HG02884 (cell line): Measurements from ENCODE around the gene DNA2.
"Not testable (repeated sequence)": the region's sequence is repeated elsewhere in the genome, so short reads cannot be mapped to it uniquely, and the experiment has no call there.

Experiments used
- ATAC-seq: cut with Tn5 transposase; IDR thresholded peaks from one replicate; pipeline ENCODE4 v1.9.1; 2021; ENCODE audit warnings: mild to moderate bottlenecking, moderate library complexity; ENCODE audit not compliant: unreplicated experiment

Gene DNA2

DNA sequence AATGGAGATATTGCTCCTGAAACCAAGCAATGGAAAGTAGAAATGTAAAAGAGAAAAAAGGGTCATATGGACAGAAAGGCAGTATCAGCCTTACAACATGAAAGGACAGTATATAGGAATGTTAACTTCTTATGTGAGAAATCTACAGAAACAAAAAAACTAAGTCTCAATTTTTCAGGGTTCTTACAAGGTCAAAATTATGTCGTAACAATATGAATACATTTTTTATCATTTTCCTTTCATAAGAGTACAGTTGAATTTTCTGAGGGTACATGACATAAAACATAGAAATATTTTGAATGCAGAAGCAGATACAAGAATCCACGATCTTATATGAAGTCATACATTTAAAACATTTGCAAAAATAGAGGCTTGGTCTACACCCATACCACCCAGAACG lies 10.7 kb downstream of the DNA2 start:
- no peak for ATAC-seq

DNA sequence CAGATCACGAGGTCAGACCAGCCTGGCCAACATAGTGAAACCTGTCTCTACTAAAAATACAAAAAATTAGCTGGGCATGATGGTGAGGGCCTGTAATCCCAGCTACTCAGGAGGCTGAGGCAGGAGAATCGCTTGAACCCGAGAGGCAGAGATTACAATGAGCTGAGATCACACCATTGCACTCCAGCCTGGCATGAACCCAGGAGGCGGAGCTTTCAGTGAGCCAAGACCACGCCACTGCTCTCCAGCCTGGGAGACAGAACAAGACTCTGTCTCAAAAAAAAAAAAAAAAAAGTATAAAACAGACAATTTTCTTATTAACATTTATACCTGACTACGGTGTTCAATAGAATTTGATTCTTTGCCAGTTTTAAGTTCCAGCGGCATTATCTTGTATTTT lies 22.1 kb downstream of the DNA2 start:
- ATAC-seq: not testable (repeated sequence)

DNA sequence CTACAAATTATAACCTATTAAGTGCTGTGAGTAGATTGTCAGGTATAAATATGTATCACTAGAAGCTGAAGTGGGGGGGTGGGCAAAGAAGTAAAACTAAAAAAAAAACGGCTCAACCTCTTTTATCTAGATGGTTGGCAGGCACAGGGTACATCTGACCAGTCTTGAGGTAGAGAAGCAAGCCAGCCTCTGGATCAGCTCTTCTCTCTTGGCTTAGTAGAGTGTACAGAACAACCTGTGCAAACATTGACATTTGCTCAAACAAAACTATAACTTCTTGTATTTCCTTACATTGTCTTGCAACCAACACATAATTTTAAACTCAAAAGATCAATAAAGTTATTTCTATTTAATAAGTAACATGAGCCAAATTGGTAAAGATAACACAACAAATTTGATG lies 25.6 kb downstream of the DNA2 start:
- ATAC-seq: no peak

DNA sequence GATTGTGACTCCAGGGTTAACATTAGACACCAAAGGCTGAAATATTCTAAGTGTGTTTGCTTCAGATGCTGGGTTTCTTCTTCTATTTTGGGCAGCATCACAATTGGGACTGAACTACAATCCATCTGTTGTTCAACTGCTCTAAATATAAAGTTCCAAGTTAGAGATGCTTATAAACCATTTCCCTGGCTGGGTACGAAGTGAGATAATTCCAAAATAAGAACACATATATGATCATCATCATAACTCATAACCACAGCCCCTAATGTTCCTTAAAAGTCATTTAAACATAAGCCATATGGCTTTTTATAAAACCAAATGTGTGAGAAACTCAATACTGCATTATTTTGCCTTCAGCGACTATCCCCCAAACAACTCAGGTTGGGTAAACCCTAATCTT lies 28.8 kb downstream of the DNA2 start:
- no peak for ATAC-seq

DNA sequence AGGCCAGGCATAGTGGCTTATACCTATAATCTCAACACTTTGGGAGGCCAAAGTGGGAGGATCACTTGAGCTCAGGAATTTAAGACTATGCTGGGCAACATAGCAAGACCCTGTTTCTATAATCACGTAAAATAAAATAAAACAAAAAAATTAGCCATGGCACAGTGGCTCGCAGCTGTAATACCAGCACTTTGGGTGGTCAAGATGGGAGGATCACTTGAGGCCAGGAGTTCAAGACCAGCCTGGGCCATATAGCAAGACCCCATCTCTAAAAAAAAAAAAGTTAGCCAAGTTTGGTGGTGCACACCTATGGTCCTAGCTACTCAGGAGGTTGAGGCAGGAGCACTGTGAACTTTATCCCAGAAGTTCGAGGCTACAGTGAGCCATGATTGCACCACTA lies 30.9 kb downstream of the DNA2 start:
- no peak for ATAC-seq

DNA sequence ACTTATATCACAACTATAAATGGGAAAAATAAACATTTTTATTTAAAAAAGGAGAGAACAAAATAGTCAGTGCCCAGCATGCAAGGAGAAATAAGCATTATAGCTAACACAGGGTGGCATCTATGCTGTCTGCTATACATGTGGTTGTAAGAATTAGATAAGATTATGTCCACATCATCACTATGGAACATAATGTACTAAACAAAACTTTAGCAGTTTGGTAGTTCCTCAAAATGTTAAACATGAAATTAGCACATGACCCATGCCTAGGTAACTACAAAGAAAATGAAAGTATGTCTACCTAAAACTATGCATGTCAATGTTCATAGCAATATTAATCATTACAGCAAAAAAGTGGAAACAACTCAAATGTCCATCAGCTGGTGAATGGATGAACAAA lies 36.0 kb downstream of the DNA2 start:
- ATAC-seq: no peak

DNA sequence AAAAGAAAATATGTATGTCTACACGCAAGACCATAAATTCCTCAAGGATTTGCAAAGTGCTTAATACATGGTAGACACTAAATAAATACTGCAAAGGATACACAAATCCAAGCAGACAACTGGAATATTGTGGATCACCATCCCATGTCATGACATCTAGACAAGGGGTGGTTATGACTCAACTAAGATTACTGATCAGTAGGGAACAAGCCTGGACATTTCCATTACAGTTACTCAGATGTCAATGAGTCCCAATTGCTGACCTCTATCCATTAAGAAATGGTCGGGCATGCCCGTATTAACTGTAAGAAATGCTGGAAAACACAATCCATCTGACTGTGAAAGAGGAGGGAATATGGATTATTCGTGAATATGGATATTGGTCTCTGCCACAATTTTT lies 37.1 kb downstream of the DNA2 start:
- no peak for ATAC-seq

DNA sequence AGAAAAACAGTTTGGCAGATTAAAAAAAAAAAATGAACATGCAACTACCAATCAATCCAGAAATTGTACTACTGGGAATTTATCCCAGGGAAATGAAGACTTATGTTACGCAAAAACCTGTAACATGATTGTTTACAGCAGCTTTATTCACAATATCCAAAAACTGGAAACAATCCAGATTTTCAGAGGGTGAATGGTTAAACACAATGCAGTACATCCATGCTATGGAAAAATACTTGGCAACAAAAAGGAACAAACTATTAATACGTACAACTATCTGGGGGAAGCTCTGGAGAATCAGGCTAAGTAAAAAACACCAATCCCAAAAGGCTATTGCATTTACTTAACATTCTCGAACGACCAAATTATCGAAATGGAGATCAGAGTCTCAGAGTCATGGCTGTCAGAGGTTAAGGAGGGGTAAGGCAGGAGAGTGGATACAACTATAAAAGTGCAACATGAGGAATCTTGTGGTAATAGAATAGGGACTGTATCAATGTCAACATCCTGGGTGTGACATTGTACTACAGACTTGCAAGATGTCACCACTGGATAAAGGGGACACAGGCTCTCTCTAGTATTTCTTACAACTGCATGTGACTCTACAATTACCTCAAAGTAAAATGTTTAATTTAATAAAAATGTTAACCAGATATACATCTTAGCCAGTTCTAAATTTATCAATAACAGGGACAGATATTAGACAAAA lies 43.2 kb downstream of the DNA2 start:
- no peak for ATAC-seq

DNA sequence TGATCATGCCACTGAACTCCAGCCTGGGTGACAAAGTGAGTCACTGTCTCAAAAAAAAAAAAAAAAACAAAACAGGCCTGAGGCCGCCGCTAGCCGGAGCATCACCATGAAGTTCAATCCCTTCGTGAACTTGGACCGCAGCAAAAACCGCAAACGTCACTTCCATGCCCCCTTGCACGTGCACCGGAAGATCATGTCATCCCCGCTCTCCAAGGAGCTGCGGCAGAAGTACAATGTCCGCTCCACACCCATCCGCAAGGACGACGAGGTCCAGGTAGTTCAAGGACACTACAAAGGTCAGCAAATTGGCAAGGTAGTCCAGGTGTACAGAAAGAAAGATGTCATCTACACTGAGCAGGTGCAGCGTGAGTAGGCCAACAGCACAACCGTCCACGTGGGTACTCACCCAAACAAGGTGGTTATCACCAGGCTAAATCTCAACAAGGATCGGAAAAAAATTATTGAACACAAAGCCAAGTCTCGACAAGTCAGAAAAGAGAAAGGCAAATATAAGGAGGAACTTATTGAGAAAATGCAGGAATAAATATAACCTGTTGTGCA lies 47.2 kb downstream of the DNA2 start:
- no peak for ATAC-seq

- no peak for ATAC-seq
Observed at GRCh38 chr10:68423522-68423921, 48.3 kb downstream of the DNA2 start.

DNA sequence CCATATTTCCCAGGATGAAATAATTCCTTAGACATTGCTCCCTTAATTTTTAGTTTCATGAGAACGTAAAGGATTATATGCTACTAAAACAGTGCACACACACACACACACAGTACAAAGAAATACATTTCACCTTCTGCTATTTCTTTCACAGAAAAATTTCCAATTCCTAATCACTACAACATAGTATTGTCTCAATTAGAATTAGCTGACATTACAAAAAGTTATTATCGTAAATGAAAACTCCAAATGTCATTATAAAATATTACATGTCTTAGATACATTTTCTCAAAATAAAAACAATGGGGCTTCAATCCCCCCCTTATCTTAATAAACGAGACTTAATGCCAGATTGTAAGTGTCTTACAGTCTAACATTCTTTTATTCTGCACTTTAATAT lies 52.4 kb downstream of the DNA2 start:
- ATAC-seq: no peak

DNA sequence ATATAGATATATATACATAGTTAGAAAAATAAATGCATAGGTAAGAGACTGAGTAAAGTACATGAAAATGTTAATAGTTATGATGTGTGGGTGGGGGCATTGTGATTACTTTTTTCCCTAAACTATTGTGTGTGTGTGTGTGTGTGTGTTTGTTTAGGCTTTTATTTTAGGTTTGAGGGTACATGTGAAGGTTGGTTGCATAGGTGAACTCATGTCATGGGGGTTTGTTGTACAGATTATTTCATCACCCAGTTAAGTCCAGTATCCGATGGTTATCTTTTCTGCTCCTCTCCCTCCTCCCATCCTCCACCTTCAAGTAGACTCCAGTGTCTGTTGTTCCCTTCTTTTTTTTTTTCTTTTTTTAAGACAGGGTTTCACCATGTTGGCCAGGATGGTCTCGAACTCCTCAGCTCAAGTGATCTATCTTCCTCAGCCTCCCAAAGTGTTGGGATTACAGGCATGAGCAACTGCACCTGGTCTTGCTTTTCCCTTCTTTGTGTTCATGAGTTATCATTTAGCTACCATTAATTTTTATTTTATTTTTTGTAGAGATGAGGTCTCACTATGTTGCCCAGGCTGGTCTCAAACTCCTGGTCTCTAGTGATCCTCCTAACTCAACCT lies 62.8 kb downstream of the DNA2 start:
- no peak for ATAC-seq

- peak; percentile 87 for ATAC-seq
Observed at GRCh38 chr10:68406815-68407548, 64.8 kb downstream of the DNA2 start, which contains the start of gene RUFY2. TSS of gene RUFY2 (minus strand) at chr10:68407277. CDS start at chr10:68407189, 88 bp downstream.

DNA sequence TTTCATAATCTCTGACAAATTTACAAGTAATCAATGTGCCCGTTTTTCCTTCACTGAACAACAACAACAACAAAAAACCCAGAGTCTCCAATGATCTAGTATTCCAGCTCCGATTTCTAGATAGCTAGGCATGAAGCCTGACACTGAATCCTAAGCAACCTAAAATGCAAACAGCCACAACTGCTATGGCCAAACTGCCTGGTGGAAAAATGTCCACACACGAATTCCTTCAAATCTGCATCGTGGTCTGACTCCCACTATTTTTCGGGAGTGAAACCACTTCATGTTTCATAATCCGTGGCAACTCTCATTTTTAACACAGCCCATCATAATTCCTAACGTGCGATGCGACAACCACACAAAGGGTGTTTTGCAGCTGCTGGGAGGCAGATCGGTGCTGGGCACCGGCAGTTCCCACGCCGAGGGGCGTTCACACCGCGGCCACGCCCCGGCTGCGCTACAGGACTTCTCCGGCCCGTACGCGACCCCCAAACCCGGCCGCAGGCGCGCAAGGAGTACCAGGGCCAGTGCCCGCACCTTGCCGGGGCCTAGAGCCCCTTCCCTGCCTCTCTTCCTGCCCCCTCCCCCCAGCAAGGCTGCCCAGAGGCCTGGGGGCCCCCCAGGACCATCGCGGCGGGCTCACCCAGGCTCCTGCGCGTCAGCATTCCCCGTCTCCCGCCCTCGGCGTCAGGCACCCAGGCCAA lies 65.5 kb downstream of the DNA2 start:
- peak; percentile 36 for ATAC-seq

DNA sequence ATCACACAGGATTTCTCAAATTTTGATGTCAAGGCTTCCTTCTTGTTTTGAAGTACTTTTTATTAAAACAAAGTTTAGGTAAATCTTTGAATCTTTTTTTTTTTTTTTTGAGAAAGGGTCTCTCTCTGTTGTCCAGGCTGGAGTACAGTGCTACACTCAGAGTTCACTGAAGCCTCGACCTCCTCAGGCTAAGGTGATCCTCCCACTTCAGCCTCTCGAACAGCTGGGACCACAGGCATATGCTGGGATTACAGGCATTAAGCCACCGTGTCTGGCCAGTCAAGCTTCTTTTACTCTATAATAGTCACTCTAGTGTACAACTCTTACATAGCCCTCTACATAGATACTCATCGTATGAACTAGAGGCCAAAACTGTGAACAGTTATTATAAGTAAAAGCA lies 68.1 kb downstream of the DNA2 start:
- ATAC-seq: no peak

DNA sequence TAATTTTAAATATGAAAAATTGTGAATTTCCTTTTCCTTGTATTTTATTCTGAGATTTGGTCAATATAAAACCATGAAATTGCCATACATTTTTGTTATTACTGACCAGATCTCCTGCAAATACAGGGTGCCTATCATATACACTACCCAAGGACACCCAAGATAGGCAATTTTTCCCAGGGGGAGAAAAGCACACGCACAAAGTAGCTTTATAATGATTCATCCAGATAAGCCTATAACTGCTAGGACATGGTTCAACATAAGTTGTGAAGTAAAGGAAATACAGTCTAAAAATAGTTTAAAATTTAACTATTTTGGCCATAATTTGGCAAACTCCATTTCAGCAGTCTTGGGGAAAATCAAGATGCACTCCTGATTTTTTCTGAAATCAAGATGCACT lies 69.5 kb downstream of the DNA2 start:
- ATAC-seq: no peak

DNA sequence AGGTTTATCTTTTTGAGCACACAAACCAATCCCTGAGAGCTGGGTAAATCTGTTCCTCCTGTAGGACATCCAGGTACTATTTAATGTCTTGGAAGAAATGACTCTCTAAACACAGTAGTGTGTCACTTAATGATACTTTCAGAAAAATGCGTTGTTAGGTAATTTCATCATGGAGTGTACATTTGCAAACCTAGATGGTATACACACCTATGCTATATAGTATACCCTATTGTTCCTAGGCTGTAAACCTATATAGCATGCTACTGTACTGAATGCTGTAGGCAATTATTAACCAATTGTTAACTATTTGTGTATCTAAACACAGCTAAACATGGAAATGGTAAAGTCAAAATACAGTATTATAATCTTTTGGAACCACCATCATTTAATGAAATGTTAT lies 74.8 kb downstream of the DNA2 start:
- no peak for ATAC-seq

DNA sequence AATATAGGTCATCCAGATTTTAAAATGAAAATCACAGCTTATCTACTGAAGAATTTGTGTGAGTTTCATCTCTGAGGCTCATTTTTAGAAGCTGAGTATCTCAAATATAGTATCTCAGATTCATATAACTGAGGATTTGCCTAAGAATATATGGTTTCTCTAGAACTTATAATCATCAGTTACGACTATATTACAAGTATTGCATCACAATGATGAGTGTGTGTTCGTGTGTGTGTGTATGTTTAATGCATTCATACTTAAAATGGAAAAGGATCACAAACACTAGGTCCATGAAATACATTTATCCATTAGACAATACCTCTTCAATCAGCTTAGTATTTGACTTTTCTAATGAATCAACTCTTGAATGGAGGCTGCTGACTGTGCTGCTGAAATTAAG lies 86.0 kb downstream of the DNA2 start:
- ATAC-seq: no peak

DNA sequence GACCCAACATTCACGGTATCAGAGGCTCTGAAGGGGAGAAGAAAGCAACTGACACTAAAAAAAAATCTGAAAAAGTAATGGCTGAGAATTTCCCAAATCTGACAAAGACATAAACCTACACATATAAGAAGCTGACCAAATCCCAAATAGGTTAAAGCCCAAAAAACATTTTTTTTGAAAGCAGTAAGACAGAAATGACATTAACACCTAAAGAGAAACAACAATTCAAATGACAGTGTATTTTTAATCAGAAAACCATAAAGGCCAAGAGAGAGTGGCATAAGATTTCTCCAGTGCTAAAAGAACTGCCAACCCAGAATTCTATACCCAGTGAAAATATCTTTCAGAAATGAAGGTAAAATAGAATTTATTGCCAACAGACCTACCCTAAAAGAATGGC lies 100.2 kb downstream of the DNA2 start:
- no peak for ATAC-seq

DNA sequence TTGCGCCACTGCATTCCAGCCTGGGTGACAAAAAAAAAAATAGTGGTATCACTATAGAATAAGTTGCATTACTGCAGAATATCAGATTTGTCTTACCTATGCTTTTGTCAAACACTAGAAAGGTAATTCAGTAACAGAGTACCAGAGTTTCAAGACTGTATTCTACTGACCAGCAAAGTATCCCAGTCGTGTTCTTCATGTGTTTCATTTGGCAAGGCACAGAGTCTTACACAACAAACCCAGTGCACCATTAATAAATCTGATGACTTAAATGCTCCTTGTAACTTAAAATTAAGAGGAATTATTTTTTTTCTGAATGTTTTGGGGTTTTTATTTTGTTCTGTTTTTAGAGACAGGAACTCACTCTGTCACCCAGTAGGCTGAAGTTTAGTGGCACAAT lies 104.7 kb downstream of the DNA2 start:
- ATAC-seq: no peak

DNA sequence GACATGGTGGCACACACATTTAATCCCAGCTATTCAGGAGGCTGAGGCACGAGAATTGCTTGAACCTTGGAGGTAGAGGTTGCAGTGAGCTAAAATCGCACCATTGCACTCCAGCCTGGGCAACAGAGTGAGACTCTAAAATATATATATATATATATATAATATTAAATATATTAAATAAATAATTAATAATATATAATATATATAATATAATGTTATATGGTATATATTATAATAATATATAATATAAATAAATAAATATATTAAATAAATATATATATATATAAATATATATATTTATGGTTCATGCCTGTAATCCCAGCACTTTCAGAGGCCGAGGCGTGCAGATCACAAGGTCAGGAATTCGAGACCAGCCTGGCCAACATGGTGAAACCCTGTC lies 105.2 kb downstream of the DNA2 start:
- no peak for ATAC-seq
